Smooth muscle cell (in vitro differentiated cells): Measurements from ENCODE around the gene HELB. TPM values are rescaled to one million over a fixed set of nuclear protein-coding genes. Genes with fewer than 3 reads are reported as not detected.

ENCODE experiments used
- DNase-seq: peaks from one replicate; lab custom pipeline; 2025; ENCODE audit not compliant: unreplicated experiment; lab: John Stamatoyannopoulos, UW
- H2AFZ ChIP-seq: fragments of 200-600 bp; sonication (generic); 2 replicates; pipeline ENCODE4 v1.6.0; 2016; ENCODE audit warnings: antibody characterized with exemption, low read depth, mild to moderate bottlenecking
- H3F3A ChIP-seq: fragments of 200-600 bp; sonication (generic); 2 replicates; pipeline ENCODE4 v1.6.0; 2017; ENCODE audit warnings: antibody characterized with exemption, low read depth
- H3K27ac ChIP-seq: fragments of 200-600 bp; sonication (generic); 2 replicates; pipeline ENCODE4 v1.5.1; 2016; ENCODE audit warnings: low read depth, mild to moderate bottlenecking
- H3K27me3 ChIP-seq: fragments of 200-600 bp; sonication (generic); 2 replicates; pipeline ENCODE4 v1.6.1; 2016; ENCODE audit warnings: low read depth, mild to moderate bottlenecking
- H3K36me3 ChIP-seq: fragments of 200-600 bp; sonication (generic); 2 replicates; pipeline ENCODE4 v1.5.1; 2016; ENCODE audit warnings: low read depth
- H3K4me1 ChIP-seq: fragments of 200-600 bp; sonication (generic); 2 replicates; pipeline ENCODE4 v1.5.1; 2016; ENCODE audit warnings: low read depth
- H3K4me2 ChIP-seq: fragments of 200-600 bp; sonication (generic); 2 replicates; pipeline ENCODE4 v1.6.0; 2016; ENCODE audit warnings: mild to moderate bottlenecking
- H3K4me3 ChIP-seq: fragments of 200-600 bp; sonication (generic); 2 replicates; pipeline ENCODE4 v1.5.1; 2016; ENCODE audit warnings: mild to moderate bottlenecking
- H3K79me2 ChIP-seq: fragments of 200-600 bp; sonication (generic); 2 replicates; pipeline ENCODE4 v1.6.0; 2016; ENCODE audit warnings: low read depth, mild to moderate bottlenecking
- H3K9ac ChIP-seq: fragments of 200-600 bp; sonication (generic); 2 replicates; pipeline ENCODE4 v1.6.0; 2016; ENCODE audit warnings: low read depth
- H3K9me3 ChIP-seq: fragments of 200-600 bp; sonication (generic); replicated peaks from 2 replicates; pipeline ENCODE4 v1.5.1; 2016; ENCODE audit warnings: low read depth
- H4K20me1 ChIP-seq: fragments of 200-600 bp; sonication (generic); 2 replicates; pipeline ENCODE4 v1.6.0; 2016; ENCODE audit warnings: low read depth
- CTCF ChIP-seq: fragments of 200-600 bp; sonication (generic); IDR thresholded peaks from 2 replicates; pipeline ENCODE4 v1.5.1; 2017; ENCODE audit warnings: borderline replicate concordance, mild to moderate bottlenecking, antibody characterized with exemption; ENCODE audit not compliant: insufficient read depth, poor library complexity, severe bottlenecking
- WGBS: methylation state at CpG from one replicate; pipeline ENCODE4 v1.1.7; 2016; ENCODE audit warnings: low lambda C conversion rate; 5-methylcytosine and 5-hydroxymethylcytosine counted together
- polyA plus RNA-seq: library from polyadenylated mRNA; unstranded; fragments of >200 nt; fragmentation: Nextera tagmentation; extraction: Ambion mirVana; gene quantifications from 2 replicates; pipeline ENCODE4 v1.2.1, GENCODE V29; 2016
- total RNA-seq: library from RNA; depleted of rRNA; stranded (reverse); fragments of >200 nt; gene quantifications from 2 replicates; pipeline ENCODE4 v1.2.3, GENCODE V29; 2014

The HELB gene
- total and polyA plus RNA-seq, 2 experiments from 2014 or later: 1.9 to 5.7 TPM

- H4K20me1 ChIP-seq: no peaks in the 10 kb centered on the region
- H3K4me2 ChIP-seq: no peak overlapping the region
- no peak overlapping the region for H3K4me3 ChIP-seq
- DNase-seq: no peak
- no peaks in the 10 kb centered on the region for H3K79me2 ChIP-seq
- no peaks in the 10 kb centered on the region for H3K9me3 ChIP-seq
- H2AFZ ChIP-seq: no peak overlapping the region
- H3K27me3 ChIP-seq: peaks cover 3% of the 10 kb centered on the region
- TF ChIP-seq CTCF: no peak
- H3F3A ChIP-seq: no peaks in the 10 kb centered on the region
- 82% methylated on average over 5 of the region's 5 CpGs for WGBS
- no peak overlapping the region for H3K27ac ChIP-seq
- H3K36me3 ChIP-seq: no peaks in the 10 kb centered on the region
- H3K4me1 ChIP-seq: no peaks in the 10 kb centered on the region
- no peak overlapping the region for H3K9ac ChIP-seq
Observed at GRCh38 chr12:66288121-66288520, 14.2 kb upstream of the HELB start.

GRCh38 chr12:66289485-66289884 lies 12.8 kb upstream of the HELB start:
- H3K4me1 ChIP-seq: no peaks in the 10 kb centered on the region
- TF ChIP-seq CTCF: no peak

GRCh38 chr12:66290716-66291200 lies 11.5 kb upstream of the HELB start:
- no peaks in the 10 kb centered on the region for H3K79me2 ChIP-seq
- H3K27ac ChIP-seq: no peak overlapping the region
- H3K36me3 ChIP-seq: no peaks in the 10 kb centered on the region
- H3K4me3 ChIP-seq: no peak overlapping the region
- TF ChIP-seq CTCF: no peak
- H2AFZ ChIP-seq: no peak overlapping the region
- WGBS: 94% methylated on average over 2 of the region's 2 CpGs
- no peaks in the 10 kb centered on the region for H3K9me3 ChIP-seq
- H4K20me1 ChIP-seq: no peaks in the 10 kb centered on the region
- DNase-seq: no peak
- H3F3A ChIP-seq: no peaks in the 10 kb centered on the region
- H3K4me2 ChIP-seq: no peak overlapping the region
- no peak overlapping the region for H3K9ac ChIP-seq
- H3K4me1 ChIP-seq: no peaks in the 10 kb centered on the region
- peaks cover 3% of the 10 kb centered on the region for H3K27me3 ChIP-seq

More at GRCh38 chr12:66289485-66289884, 12.8 kb upstream of the HELB start:
- no peak overlapping the region for H3K4me2 ChIP-seq
- no peak overlapping the region for H2AFZ ChIP-seq
- H3K36me3 ChIP-seq: no peaks in the 10 kb centered on the region
- H3K4me3 ChIP-seq: no peak overlapping the region
- H3K27ac ChIP-seq: no peak overlapping the region
- H4K20me1 ChIP-seq: no peaks in the 10 kb centered on the region
- H3F3A ChIP-seq: no peaks in the 10 kb centered on the region
- no peaks in the 10 kb centered on the region for H3K79me2 ChIP-seq
- 94% methylated on average over 2 of the region's 2 CpGs for WGBS
- no peaks in the 10 kb centered on the region for H3K9me3 ChIP-seq
- no peak for DNase-seq
- peaks cover 3% of the 10 kb centered on the region for H3K27me3 ChIP-seq
- no peak overlapping the region for H3K9ac ChIP-seq

- no peaks in the 10 kb centered on the region for H3K9me3 ChIP-seq
- 93% methylated on average over 1 of the region's 1 CpG for WGBS
- H3K4me3 ChIP-seq: no peak overlapping the region
- no peak overlapping the region for H2AFZ ChIP-seq
- DNase-seq: no peak
- H3K4me2 ChIP-seq: no peak overlapping the region
- no peaks in the 10 kb centered on the region for H3K79me2 ChIP-seq
- no peak overlapping the region for H3K27ac ChIP-seq
- peaks cover 18% of the 10 kb centered on the region for H3K27me3 ChIP-seq
- TF ChIP-seq CTCF: no peak
- H3F3A ChIP-seq: no peaks in the 10 kb centered on the region
- H4K20me1 ChIP-seq: no peaks in the 10 kb centered on the region
- H3K4me1 ChIP-seq: no peaks in the 10 kb centered on the region
- H3K9ac ChIP-seq: no peak overlapping the region
- H3K36me3 ChIP-seq: no peaks in the 10 kb centered on the region
Observed at GRCh38 chr12:66296176-66296683, 6.1 kb upstream of the HELB start.
